ENCODE data around the gene LAMA2. TPM values are rescaled to one million over a fixed set of nuclear protein-coding genes. Genes with fewer than 3 reads are reported as not detected.

LAMA2 gene
- total and polyA plus RNA-seq, 2 of the 8 experiments (the other 6 are each of a cell fraction or from before 2014, with no cell fraction given): 1.3 to 3.8 TPM

DNA sequence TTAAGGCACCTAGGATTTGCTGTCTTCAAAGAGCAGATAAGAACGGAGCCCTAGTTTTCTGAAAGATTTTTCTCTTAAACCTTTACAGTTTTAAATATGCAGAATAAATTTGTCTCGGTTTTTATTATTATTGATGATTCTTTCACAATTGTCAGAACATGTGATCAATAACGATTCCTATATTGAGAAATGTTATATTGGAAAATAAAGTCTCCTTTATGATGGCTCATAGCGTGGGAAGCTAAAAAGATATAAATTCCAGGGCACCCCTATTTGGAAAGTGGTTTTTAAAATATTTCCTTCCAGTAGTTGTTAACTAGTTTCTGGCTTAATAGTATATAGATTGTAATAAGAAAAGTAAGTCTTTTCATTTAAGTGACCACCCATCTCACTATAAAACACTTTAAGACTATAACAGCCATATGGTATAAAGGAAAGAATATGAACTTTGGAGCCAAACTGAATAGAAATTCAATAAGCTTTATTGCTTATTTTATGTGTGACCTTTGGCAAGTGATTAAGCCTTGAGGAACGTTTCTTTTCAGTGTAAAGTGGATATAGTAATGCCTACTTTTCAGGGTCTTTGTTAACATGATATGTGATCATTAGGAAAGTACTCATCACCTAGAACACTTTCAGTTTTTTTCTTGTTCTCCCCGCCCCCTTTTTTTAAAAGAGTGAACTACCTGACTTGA, 369.6 kb downstream of the LAMA2 start:
- ChIA-PET POLR2A (ENCODE audit: partially characterized antibody) (interaction anchor here (1.1 kb wide), 1 partner anchor 73 kb away, joined by 4 read pairs; no protein-coding TSS in a partner anchor), CTCF (ENCODE audit: partially characterized antibody) (interaction anchor here (0.7 to 3.8 kb wide), 23 partner anchors 9 to 614 kb away, joined by 3 to 27 read pairs (median 3); no protein-coding TSS in a partner anchor)
- no peak overlapping the region for H2BK20ac ChIP-seq (ENCODE audit: low read length)
- H3K27me3 ChIP-seq (replicated peaks in 1 of 4; ENCODE audit: control insufficient read depth in 3 of 4, extremely low read depth in 1 of 4, insufficient read depth in 3 of 4, low read length in 3 of 4): no peaks in the 10 kb centered on the region
- no peaks in the 10 kb centered on the region for H3K79me2 ChIP-seq (ENCODE audit: control insufficient read depth in 1 of 2, insufficient read depth in 2 of 2, low read length in 2 of 2)
- no peak overlapping the region for H4K8ac ChIP-seq (ENCODE audit: extremely low read depth, insufficient read depth, low read length)
- no peak overlapping the region for H3K4me3 ChIP-seq (ENCODE audit: extremely low read depth in 1 of 4, insufficient read depth in 2 of 4, low read depth in 3 of 4, low read length in 4 of 4)
- H2BK120ac ChIP-seq (replicated peaks; ENCODE audit: low read depth, low read length): no peak overlapping the region
- no peak for DNase-seq (ENCODE audit: low read depth in 1 of 2, low spot score in 2 of 2)
- H3K79me1 ChIP-seq (ENCODE audit: low read depth, low read length): no peaks in the 10 kb centered on the region
- H4K20me1 ChIP-seq (replicated peaks in 1 of 2; ENCODE audit: control insufficient read depth in 1 of 2, insufficient read depth in 2 of 2, low read length in 2 of 2): no peaks in the 10 kb centered on the region
- H3K23ac ChIP-seq (ENCODE audit: insufficient read length): no peak overlapping the region
- no peaks in the 10 kb centered on the region for H3K23me2 ChIP-seq (ENCODE audit: low read depth, low read length)
- H3K4me2 ChIP-seq (ENCODE audit: insufficient read depth in 1 of 2, low read depth in 2 of 2, low read length in 2 of 2): no peak overlapping the region
- H2AFZ ChIP-seq (ENCODE audit: low read length): no peak overlapping the region
- no peak overlapping the region for H2BK12ac ChIP-seq (ENCODE audit: low read depth, low read length)
- FAIRE-seq: no peak
- H3K56ac ChIP-seq (replicated peaks; ENCODE audit: insufficient read length, low read depth, low read length): no peak overlapping the region
- H3K18ac ChIP-seq (ENCODE audit: extremely low read depth, low read length): no peak overlapping the region
- no peak overlapping the region for H3K14ac ChIP-seq (ENCODE audit: insufficient read length)
- no peaks in the 10 kb centered on the region for H3K4me1 ChIP-seq (replicated peaks in 1 of 4; ENCODE audit: control insufficient read depth in 3 of 4, insufficient read depth in 4 of 4, low read length in 3 of 4)
- no peak overlapping the region for H4K91ac ChIP-seq (replicated peaks; ENCODE audit: insufficient read length, low read length)
- no peak overlapping the region for H3K9ac ChIP-seq (replicated peaks in 1 of 4; ENCODE audit: extremely low read depth in 1 of 4, low read depth in 3 of 4, low read length in 3 of 4)
- TF ChIP-seq TAF1 (IDR thresholded peaks at IDR 0.05; ENCODE audit: low read depth, low read length) (no peak), SP2 (IDR thresholded peaks at IDR 0.05; ENCODE audit: low read length) (no peak), JUND (IDR thresholded peaks at IDR 0.05; ENCODE audit: low read length) (no peak), CBX5 (IDR thresholded peaks at IDR 0.05; ENCODE audit: low read depth, low read length) (no peak), HDAC6 (IDR thresholded peaks at IDR 0.05; ENCODE audit: low read depth, low read length) (no peak), TBP (IDR thresholded peaks at IDR 0.05; ENCODE audit: low read depth, low read length) (no peak), SP4 (IDR thresholded peaks at IDR 0.05; ENCODE audit: low read length) (no peak)
- TF ChIP-seq, protein P1, sequence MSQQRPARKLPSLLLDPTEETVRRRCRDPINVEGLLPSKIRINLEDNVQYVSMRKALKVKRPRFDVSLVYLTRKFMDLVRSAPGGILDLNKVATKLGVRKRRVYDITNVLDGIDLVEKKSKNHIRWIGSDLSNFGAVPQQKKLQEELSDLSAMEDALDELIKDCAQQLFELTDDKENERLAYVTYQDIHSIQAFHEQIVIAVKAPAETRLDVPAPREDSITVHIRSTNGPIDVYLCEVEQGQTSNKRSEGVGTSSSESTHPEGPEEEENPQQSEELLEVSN (IDR thresholded peaks at IDR 0.05): no peak
- H2AK5ac ChIP-seq (ENCODE audit: low read depth, low read length): no peak overlapping the region
- H3K36me3 ChIP-seq (ENCODE audit: control insufficient read depth in 2 of 4, insufficient read depth in 4 of 4, low read length in 3 of 4): no peaks in the 10 kb centered on the region
- H3K4ac ChIP-seq (replicated peaks; ENCODE audit: insufficient read length, low read depth, low read length): no peak overlapping the region
- 67% methylated on average over 6 of the region's 6 CpGs; no CpG with 5 or more reads in 1 of the 2 experiments for WGBS, 2 experiments (ENCODE audit: extremely low coverage in 1 of 2, insufficient coverage in 1 of 2, insufficient read length in 1 of 2, insufficient replicate concordance in 2 of 2, low coverage in 1 of 2, low lambda C conversion rate in 2 of 2, missing lambda C conversion rate in 1 of 2)
- H2BK5ac ChIP-seq (ENCODE audit: low read depth, low read length): no peak overlapping the region
- no peaks in the 10 kb centered on the region for H3K9me3 ChIP-seq (ENCODE audit: insufficient read depth in 2 of 2, low read depth in 1 of 2, low read length in 1 of 2)
- H2BK15ac ChIP-seq (ENCODE audit: low read length): no peak overlapping the region
- no peak overlapping the region for H3K27ac ChIP-seq (ENCODE audit: low read depth, low read length)
- no peak overlapping the region for H4K5ac ChIP-seq (ENCODE audit: insufficient read length, low read depth, low read length)
